Activated CD4-positive, alpha-beta T cell treated with anti-CD3 and anti-CD28 coated beads, Interleukin-2, amount 10 ng/mL, durations not matched to agents 7 days and 5 days (primary cell): Measurements from ENCODE around the gene SPARC. TPM values are rescaled to one million over a fixed set of nuclear protein-coding genes. Genes with fewer than 3 reads are reported as not detected.

Experiments
- CTCF ChIA-PET: fragments of 350-600 bp; sonication (Branson Sonifier 250); formaldehyde crosslinking; loops from one replicate; lab custom pipeline; 2021; ENCODE audit warnings: antibody characterized with exemption; lab: Charles Lee
- POLR2A ChIA-PET: fragments of 350-600 bp; sonication (Branson Sonifier 250); formaldehyde crosslinking; loops from one replicate; lab custom pipeline; 2021; ENCODE audit warnings: antibody characterized with exemption; lab: Charles Lee
- DNase-seq: peaks from one replicate; pipeline ENCODE4 v3.0.0-alpha.2; 2020
- H3K27ac Mint-ChIP-seq: one replicate; pipeline ENCODE4 v1.8.0; 2021; ENCODE audit warnings: mild to moderate bottlenecking, moderate library complexity, mixed read lengths
- H3K27me3 Mint-ChIP-seq: one replicate; pipeline ENCODE4 v1.8.0; 2021; ENCODE audit warnings: mixed read lengths
- H3K36me3 Mint-ChIP-seq: one replicate; pipeline ENCODE4 v1.8.0; 2021; ENCODE audit warnings: low read depth, mixed read lengths
- H3K4me1 Mint-ChIP-seq: one replicate; pipeline ENCODE4 v1.8.0; 2021; ENCODE audit warnings: mixed read lengths
- H3K4me3 Mint-ChIP-seq: one replicate; pipeline ENCODE4 v1.8.0; 2021; ENCODE audit warnings: mild to moderate bottlenecking, moderate library complexity, mixed read lengths
- H3K9me3 Mint-ChIP-seq: one replicate; pipeline ENCODE4 v1.8.0; 2021; ENCODE audit warnings: mixed read lengths
- total RNA-seq, 2 experiments: library from RNA; stranded (reverse); gene quantifications; one replicate each; pipeline ENCODE4 v1.2.3, GENCODE V29; 2021

Gene SPARC
- total RNA-seq, 2 experiments from 2014 or later = 0.27 to 1.1 TPM

GRCh38 chr5:151673421-151673820 lies 13.3 kb downstream of the SPARC start:
- H3K27me3 Mint-ChIP-seq = peaks cover 10% of the 10 kb centered on the region
- CTCF ChIA-PET = interaction anchor here (1.2 to 3.9 kb wide), 3 partner anchors 15 to 98 kb away, joined by 3 to 13 read pairs (median 3); no protein-coding TSS in a partner anchor
- no peaks in the 10 kb centered on the region for H3K4me1 Mint-ChIP-seq
- POLR2A ChIA-PET = no interaction called here
- H3K27ac Mint-ChIP-seq = no peak overlapping the region
- no peaks in the 10 kb centered on the region for H3K9me3 Mint-ChIP-seq
- no peak overlapping the region for H3K4me3 Mint-ChIP-seq
- H3K36me3 Mint-ChIP-seq = no peaks in the 10 kb centered on the region
- DNase-seq = no peak

DNA sequence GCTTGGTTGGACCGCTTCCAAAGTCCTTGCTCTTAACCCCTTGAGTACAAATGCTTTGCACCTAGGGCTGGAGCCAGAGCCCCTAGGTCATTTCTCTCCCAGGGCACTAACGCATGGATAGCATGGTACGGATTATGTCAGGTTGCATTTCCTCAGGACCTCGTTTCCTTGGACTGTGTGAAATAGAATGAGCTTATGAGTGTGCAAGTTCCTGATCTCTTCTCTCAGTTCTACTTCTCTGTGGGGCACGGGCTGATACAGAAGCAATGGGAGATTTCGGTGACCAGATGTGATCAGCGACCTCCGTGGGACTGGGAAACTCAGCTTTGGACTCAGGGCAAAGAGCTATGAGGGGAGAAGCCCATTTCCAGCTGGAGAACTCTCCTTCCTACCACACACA lies 14.2 kb downstream of the SPARC start:
- H3K4me3 Mint-ChIP-seq = no peak overlapping the region
- H3K4me1 Mint-ChIP-seq = no peaks in the 10 kb centered on the region
- POLR2A ChIA-PET = no interaction called here
- peaks cover 7% of the 10 kb centered on the region for H3K27me3 Mint-ChIP-seq
- no peaks in the 10 kb centered on the region for H3K36me3 Mint-ChIP-seq
- CTCF ChIA-PET = interaction anchor here (0.6 to 3.9 kb wide), 7 partner anchors 11 to 434 kb away, joined by 3 to 13 read pairs (median 3); no protein-coding TSS in a partner anchor
- no peaks in the 10 kb centered on the region for H3K9me3 Mint-ChIP-seq
- no peak overlapping the region for H3K27ac Mint-ChIP-seq
- DNase-seq = no peak

- ChIA-PET CTCF (interaction anchor here (0.6 to 3.9 kb wide), 6 partner anchors 11 to 434 kb away, joined by 3 to 13 read pairs (median 3); no protein-coding TSS in a partner anchor), POLR2A (no interaction called here)
- no peak overlapping the region for H3K27ac Mint-ChIP-seq
- H3K27me3 Mint-ChIP-seq = peaks cover 3% of the 10 kb centered on the region
- no peaks in the 10 kb centered on the region for H3K4me1 Mint-ChIP-seq
- H3K9me3 Mint-ChIP-seq = no peaks in the 10 kb centered on the region
- no peak for DNase-seq
- H3K4me3 Mint-ChIP-seq = no peak overlapping the region
- H3K36me3 Mint-ChIP-seq = no peaks in the 10 kb centered on the region
These were observed 14.8 kb downstream of the SPARC start for GRCh38 chr5:151671950-151672349.

DNA sequence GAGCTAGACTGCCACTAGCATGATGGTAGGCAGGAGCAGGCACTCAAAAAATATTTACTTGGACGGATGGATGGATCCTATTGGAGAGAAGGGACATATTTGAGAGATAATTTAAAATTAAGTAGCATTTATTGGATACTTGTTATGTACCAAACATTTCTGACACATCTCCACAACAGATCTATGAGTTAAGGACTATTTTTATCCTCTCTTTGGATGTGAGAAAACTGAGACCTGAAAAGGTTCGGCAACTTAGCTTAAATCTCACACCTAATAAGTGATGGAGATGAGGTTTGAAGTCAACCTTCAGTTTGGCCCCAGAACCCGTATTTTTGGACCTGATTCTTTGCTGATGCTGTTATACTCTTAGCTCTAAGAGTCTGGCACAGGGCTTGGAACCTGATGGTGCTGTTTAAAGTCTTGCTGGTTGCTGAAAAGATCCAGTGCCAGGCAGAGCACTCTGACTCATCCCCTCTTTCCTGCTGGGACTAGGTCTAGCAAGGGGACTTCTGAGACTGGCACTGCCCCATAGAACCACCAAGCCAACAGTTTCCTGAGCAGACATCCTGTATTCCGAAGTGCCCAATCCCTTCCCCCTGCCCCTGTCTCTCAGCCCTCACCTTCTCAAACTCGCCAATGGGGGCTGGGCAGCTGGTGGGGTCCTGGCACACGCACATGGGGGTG lies 15.6 kb downstream of the SPARC start:
- Mint-ChIP-seq H3K9me3 (no peaks in the 10 kb centered on the region), H3K4me3 (no peak overlapping the region), H3K27ac (no peak overlapping the region), H3K4me1 (no peaks in the 10 kb centered on the region), H3K36me3 (no peaks in the 10 kb centered on the region), H3K27me3 (no peaks in the 10 kb centered on the region)
- DNase-seq = no peak
- POLR2A ChIA-PET = no interaction called here
- CTCF ChIA-PET = interaction anchor here (1.3 to 3.9 kb wide), 3 partner anchors 10 to 19 kb away, joined by 5 to 13 read pairs (median 9); no protein-coding TSS in a partner anchor

DNA sequence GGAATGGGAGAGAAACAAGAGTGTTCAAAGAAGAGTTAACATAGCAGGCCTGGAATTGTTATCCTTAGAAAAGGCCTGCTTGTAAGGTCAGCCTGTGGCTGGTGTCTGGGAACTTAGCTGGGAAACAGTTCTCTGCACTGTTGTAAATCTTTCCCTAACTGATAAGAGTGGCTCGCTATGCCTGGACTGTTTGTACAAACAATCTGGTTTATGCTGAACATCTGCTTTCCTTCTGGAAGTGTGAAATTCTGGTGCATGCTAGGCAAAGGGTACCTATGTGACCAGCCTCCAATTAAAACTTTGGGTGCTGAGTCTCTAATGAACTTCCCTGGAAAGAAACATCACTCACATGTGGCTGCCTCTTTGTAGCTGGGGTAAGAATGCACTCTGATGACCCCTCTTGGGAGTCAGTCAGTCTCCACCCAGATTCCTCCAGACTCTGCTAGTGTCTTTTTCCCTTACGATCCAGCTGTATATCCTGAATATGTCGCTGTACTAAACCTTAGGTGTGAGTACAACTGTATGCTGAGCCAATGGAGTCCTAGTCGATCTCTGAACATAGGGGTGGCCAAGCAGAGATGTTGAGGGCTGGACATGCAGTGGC lies 16.5 kb downstream of the SPARC start:
- POLR2A ChIA-PET = no interaction called here
- CTCF ChIA-PET = interaction anchor here (1.3 to 2.5 kb wide), 2 partner anchors 9 to 18 kb away, joined by 5 to 9 read pairs; no protein-coding TSS in a partner anchor

GRCh38 chr5:151667083-151667482 lies 19.6 kb downstream of the SPARC start:
- H3K36me3 Mint-ChIP-seq = no peaks in the 10 kb centered on the region
- no peak overlapping the region for H3K4me3 Mint-ChIP-seq
- H3K9me3 Mint-ChIP-seq = no peaks in the 10 kb centered on the region
- no peaks in the 10 kb centered on the region for H3K27me3 Mint-ChIP-seq
- H3K27ac Mint-ChIP-seq = no peak overlapping the region
- DNase-seq = no peak
- peaks cover 11% of the 10 kb centered on the region for H3K4me1 Mint-ChIP-seq
- CTCF ChIA-PET = interaction anchor here (0.7 to 1.6 kb wide), 5 partner anchors 8 to 104 kb away, joined by 3 to 7 read pairs (median 4); partner anchors contain the start of gene G3BP1
- POLR2A ChIA-PET = no interaction called here

More for the DNA sequence above, 16.5 kb downstream of the SPARC start:
- Mint-ChIP-seq H3K9me3 (no peaks in the 10 kb centered on the region), H3K27ac (no peak overlapping the region), H3K4me1 (no peaks in the 10 kb centered on the region), H3K36me3 (no peaks in the 10 kb centered on the region), H3K27me3 (no peaks in the 10 kb centered on the region), H3K4me3 (no peak overlapping the region)
- DNase-seq = no peak

DNA sequence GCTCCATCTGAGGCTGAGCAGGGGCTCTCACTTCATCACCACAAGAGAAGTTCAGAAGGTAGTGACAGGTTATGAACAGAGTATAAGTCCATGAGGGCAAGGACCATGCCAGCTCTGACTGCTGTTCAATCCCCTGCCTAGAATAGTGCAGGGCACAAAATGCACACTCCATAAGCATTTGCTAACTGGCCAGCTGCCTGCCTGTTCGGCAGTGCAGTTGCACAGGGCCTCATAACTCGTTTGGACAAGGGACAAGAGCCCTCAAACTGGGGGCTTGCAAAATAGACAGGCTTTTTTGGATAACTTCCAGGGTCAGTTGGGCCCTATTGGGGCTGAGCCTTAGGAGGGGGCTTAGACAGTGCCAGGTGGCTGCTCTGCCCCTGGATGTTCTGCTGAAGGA lies 21.1 kb downstream of the SPARC start:
- ChIA-PET POLR2A (no interaction called here), CTCF (interaction anchor here (1.2 kb wide), 1 partner anchor 218 kb away, joined by 3 read pairs; no protein-coding TSS in a partner anchor)
- Mint-ChIP-seq H3K9me3 (no peaks in the 10 kb centered on the region), H3K36me3 (no peaks in the 10 kb centered on the region), H3K4me3 (no peak overlapping the region), H3K27ac (no peak overlapping the region), H3K4me1 (peaks cover 11% of the 10 kb centered on the region), H3K27me3 (peaks cover 6% of the 10 kb centered on the region)
- DNase-seq = no peak

- POLR2A ChIA-PET = no interaction called here
- no peak overlapping the region for H3K4me3 Mint-ChIP-seq
- H3K27me3 Mint-ChIP-seq = peaks cover 6% of the 10 kb centered on the region
These were observed 21.8 kb downstream of the SPARC start for GRCh38 chr5:151664694-151665585.

DNA sequence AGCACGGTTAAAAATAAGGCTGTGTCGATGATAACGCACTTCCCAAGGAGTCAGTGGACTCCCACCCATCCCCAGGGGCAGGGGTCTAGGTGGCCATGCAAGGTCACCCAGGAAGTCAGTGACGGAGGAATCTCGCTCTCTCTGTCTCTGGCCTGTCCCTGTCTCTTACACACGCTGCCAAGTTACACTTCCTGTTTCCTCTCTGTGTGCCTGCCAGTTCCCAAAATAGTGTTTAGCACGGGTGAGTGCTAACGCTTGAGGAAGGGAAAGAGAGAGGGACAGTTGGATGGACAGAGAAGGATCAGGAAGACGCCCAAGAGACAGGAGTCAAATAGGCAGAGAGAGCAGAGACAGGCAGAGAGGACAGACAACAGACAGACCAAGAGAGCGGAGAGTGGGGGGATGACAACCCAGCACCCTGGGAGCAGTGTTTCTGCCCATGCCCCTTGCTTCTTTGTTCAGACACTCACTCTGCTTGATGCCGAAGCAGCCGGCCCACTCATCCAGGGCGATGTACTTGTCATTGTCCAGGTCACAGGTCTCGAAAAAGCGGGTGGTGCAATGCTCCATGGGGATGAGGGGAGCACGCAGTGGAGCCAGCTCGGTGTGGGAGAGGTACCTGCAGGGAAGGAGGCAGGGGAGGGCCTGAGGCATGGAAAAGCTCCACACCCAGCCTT lies 23.0 kb downstream of the SPARC start:
- POLR2A ChIA-PET = no interaction called here
- peaks cover 10% of the 10 kb centered on the region for H3K27me3 Mint-ChIP-seq
- CTCF ChIA-PET = interaction anchor here (0.7 to 3.3 kb wide), 6 partner anchors 11 to 1170 kb away, joined by 3 to 9 read pairs (median 3); no protein-coding TSS in a partner anchor
- H3K9me3 Mint-ChIP-seq = no peaks in the 10 kb centered on the region
- DNase-seq = no peak
- H3K27ac Mint-ChIP-seq = no peak overlapping the region
- H3K4me3 Mint-ChIP-seq = no peak overlapping the region
- H3K4me1 Mint-ChIP-seq = peaks cover 12% of the 10 kb centered on the region
- H3K36me3 Mint-ChIP-seq = no peaks in the 10 kb centered on the region

More at GRCh38 chr5:151664694-151665585, 21.8 kb downstream of the SPARC start:
- Mint-ChIP-seq H3K9me3 (no peaks in the 10 kb centered on the region), H3K36me3 (no peaks in the 10 kb centered on the region), H3K27ac (no peak overlapping the region), H3K4me1 (peaks cover 11% of the 10 kb centered on the region)
- no peak for DNase-seq
- CTCF ChIA-PET = interaction anchor here (0.7 to 1.8 kb wide), 5 partner anchors 23 to 1171 kb away, joined by 3 to 4 read pairs (median 3); no protein-coding TSS in a partner anchor

DNA sequence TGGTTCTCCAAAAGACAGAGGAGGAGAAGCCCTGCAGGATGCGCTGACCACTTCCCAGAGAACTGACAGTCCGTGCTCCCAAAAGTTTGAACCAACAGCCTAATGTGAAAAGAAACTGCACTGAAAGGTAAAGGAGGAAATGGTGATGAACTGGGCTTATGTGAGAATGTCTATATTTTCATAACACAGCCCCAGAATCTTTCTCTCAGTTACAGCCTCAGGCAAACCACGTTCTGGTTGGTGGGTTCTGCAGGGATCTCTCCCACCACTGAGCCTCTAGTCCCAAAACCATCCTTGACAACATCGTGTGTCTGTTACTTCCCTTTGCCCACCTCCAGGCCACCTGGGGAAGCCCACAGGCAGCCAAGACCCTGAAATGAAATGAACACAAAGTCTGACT lies 23.9 kb downstream of the SPARC start:
- Mint-ChIP-seq H3K9me3 (no peaks in the 10 kb centered on the region), H3K36me3 (no peaks in the 10 kb centered on the region), H3K27ac (no peak overlapping the region), H3K4me1 (peaks cover 12% of the 10 kb centered on the region), H3K4me3 (no peak overlapping the region), H3K27me3 (peaks cover 10% of the 10 kb centered on the region)
- DNase-seq = no peak
- ChIA-PET CTCF (interaction anchor here (0.5 to 3.3 kb wide), 5 partner anchors 12 to 621 kb away, joined by 3 to 9 read pairs (median 3); no protein-coding TSS in a partner anchor), POLR2A (no interaction called here)

GRCh38 chr5:151661968-151662732 lies 24.6 kb downstream of the SPARC start:
- H3K27ac Mint-ChIP-seq = no peak overlapping the region
- H3K4me3 Mint-ChIP-seq = no peak overlapping the region
- no peak for DNase-seq
- H3K27me3 Mint-ChIP-seq = peaks cover 10% of the 10 kb centered on the region
- ChIA-PET CTCF (interaction anchor here (0.5 to 3.3 kb wide), 7 partner anchors 9 to 621 kb away, joined by 3 to 11 read pairs (median 5); no protein-coding TSS in a partner anchor), POLR2A (no interaction called here)
- H3K9me3 Mint-ChIP-seq = no peaks in the 10 kb centered on the region
- H3K36me3 Mint-ChIP-seq = no peaks in the 10 kb centered on the region
- H3K4me1 Mint-ChIP-seq = peaks cover 12% of the 10 kb centered on the region
